ENCODE data around the gene UMODL1.

Gene UMODL1

GRCh38 chr21:42153046-42153686 lies 82.0 kb downstream of the UMODL1 start:
- DNase-seq, result no peak

GRCh38 chr21:42153746-42154145 lies 82.6 kb downstream of the UMODL1 start:
- DNase-seq, result no peak

- DNase-seq, result no peak
Measured at GRCh38 chr21:42154237-42155044, 83.3 kb downstream of the UMODL1 start.

- no peak for DNase-seq
Measured at GRCh38 chr21:42155045-42155855, 84.1 kb downstream of the UMODL1 start.

GRCh38 chr21:42156690-42157605 lies 85.8 kb downstream of the UMODL1 start:
- no peak for DNase-seq

GRCh38 chr21:42157606-42158310 lies 86.6 kb downstream of the UMODL1 start:
- no peak for DNase-seq

GRCh38 chr21:42158846-42159245 lies 87.7 kb downstream of the UMODL1 start:
- no peak for DNase-seq

GRCh38 chr21:42159560-42160110 lies 88.5 kb downstream of the UMODL1 start:
- DNase-seq, result no peak

- no peak for DNase-seq
Measured at GRCh38 chr21:42160111-42160721, 89.1 kb downstream of the UMODL1 start.

- no peak for DNase-seq
Measured at GRCh38 chr21:42160765-42161164, 89.6 kb downstream of the UMODL1 start.

GRCh38 chr21:42161401-42161955 lies 90.4 kb downstream of the UMODL1 start:
- no peak for DNase-seq

- no peak for DNase-seq
Measured at GRCh38 chr21:42161956-42162681, 91.0 kb downstream of the UMODL1 start.

- no peak for DNase-seq
Measured at GRCh38 chr21:42162831-42163510, 91.9 kb downstream of the UMODL1 start.

- no peak for DNase-seq
Measured at GRCh38 chr21:42163511-42163863, 92.4 kb downstream of the UMODL1 start.

- DNase-seq, result peak; percentile 77
Measured at GRCh38 chr21:42164064-42164789, 93.1 kb downstream of the UMODL1 start.

- no peak for DNase-seq
Measured at GRCh38 chr21:42164818-42165217, 93.7 kb downstream of the UMODL1 start.

GRCh38 chr21:42165901-42166300 lies 94.8 kb downstream of the UMODL1 start:
- DNase-seq, result no peak

- DNase-seq, result no peak
Measured at GRCh38 chr21:42169758-42170157, 98.6 kb downstream of the UMODL1 start.

All from OCI-M1 (cell line).